T-helper 1 cell treated with Interleukin-12 subunit alpha and Interleukin-12 subunit beta and Interleukin-4 antibody, amounts not matched to agents 30 μg/mL and 1 μg/mL, for 36 hours (primary cell): ENCODE data around the gene EIF1AD.
"Not testable (repeated sequence)": the region's sequence is repeated elsewhere in the genome, so short reads cannot be mapped to it uniquely, and the experiment has no call there.

Experiments used
- H3K27ac Mint-ChIP-seq: one replicate; pipeline ENCODE4 v1.8.0; 2021; ENCODE audit warnings: mild to moderate bottlenecking, mixed read lengths
- H3K27me3 Mint-ChIP-seq: one replicate; pipeline ENCODE4 v1.8.0; 2021; ENCODE audit warnings: low read depth, mixed read lengths
- H3K36me3 Mint-ChIP-seq: one replicate; pipeline ENCODE4 v1.8.0; 2021; ENCODE audit warnings: low read depth, mixed read lengths
- H3K4me1 Mint-ChIP-seq: one replicate; pipeline ENCODE4 v1.8.0; 2021; ENCODE audit warnings: low read depth, mixed read lengths
- H3K4me3 Mint-ChIP-seq: one replicate; pipeline ENCODE4 v1.8.0; 2021; ENCODE audit warnings: mild to moderate bottlenecking, moderate library complexity, mixed read lengths
- H3K9me3 Mint-ChIP-seq: one replicate; pipeline ENCODE4 v1.8.0; 2021; ENCODE audit warnings: mixed read lengths

EIF1AD gene

GRCh38 chr11:66013762-66014100 lies 11.8 kb upstream of the EIF1AD start:
- Mint-ChIP-seq H3K9me3 (no peaks in the 10 kb centered on the region), H3K4me1 (no peaks in the 10 kb centered on the region), H3K36me3 (no peaks in the 10 kb centered on the region), H3K27ac (no peak overlapping the region), H3K27me3 (peaks cover 36% of the 10 kb centered on the region), H3K4me3 (no peak overlapping the region)

- H3K4me3 Mint-ChIP-seq: no peak overlapping the region
- no peaks in the 10 kb centered on the region for H3K4me1 Mint-ChIP-seq
- H3K27ac Mint-ChIP-seq: no peak overlapping the region
- H3K9me3 Mint-ChIP-seq: no peaks in the 10 kb centered on the region
- no peaks in the 10 kb centered on the region for H3K36me3 Mint-ChIP-seq
- peaks cover 37% of the 10 kb centered on the region for H3K27me3 Mint-ChIP-seq
These were observed 11.2 kb upstream of the EIF1AD start for GRCh38 chr11:66012946-66013761.

- no peak overlapping the region for H3K4me3 Mint-ChIP-seq
- no peaks in the 10 kb centered on the region for H3K4me1 Mint-ChIP-seq
- no peaks in the 10 kb centered on the region for H3K9me3 Mint-ChIP-seq
- H3K27ac Mint-ChIP-seq: no peak overlapping the region
- H3K27me3 Mint-ChIP-seq: peaks cover 37% of the 10 kb centered on the region
- no peaks in the 10 kb centered on the region for H3K36me3 Mint-ChIP-seq
These were observed 10.5 kb upstream of the EIF1AD start for GRCh38 chr11:66012371-66012945.

- Mint-ChIP-seq H3K4me1 (no peaks in the 10 kb centered on the region), H3K27ac (no peak within 1 kb of the TSS), H3K36me3 (no peaks in the 10 kb centered on the region), H3K27me3 (peaks cover 37% of the 10 kb centered on the region), H3K4me3 (no peak within 1 kb of the TSS), H3K9me3 (no peaks in the 10 kb centered on the region)
These were observed 9.9 kb upstream of the EIF1AD start, which contains the start of gene CST6 for GRCh38 chr11:66011785-66012303. CST6 (plus strand) TSS chr11:66012008; CDS start chr11:66012045, 37 bp downstream.

- H3K36me3 Mint-ChIP-seq: no peaks in the 10 kb centered on the region
- no peak overlapping the region for H3K4me3 Mint-ChIP-seq
- H3K4me1 Mint-ChIP-seq: no peaks in the 10 kb centered on the region
- H3K27me3 Mint-ChIP-seq: peaks cover 37% of the 10 kb centered on the region
- H3K27ac Mint-ChIP-seq: no peak overlapping the region
- H3K9me3 Mint-ChIP-seq: no peaks in the 10 kb centered on the region
These were observed 9.4 kb upstream of the EIF1AD start for GRCh38 chr11:66011239-66011784.

GRCh38 chr11:66010036-66010435 lies 8.1 kb upstream of the EIF1AD start:
- not testable (repeated sequence) for H3K36me3 Mint-ChIP-seq, H3K27ac Mint-ChIP-seq, H3K9me3 Mint-ChIP-seq, H3K4me1 Mint-ChIP-seq, H3K4me3 Mint-ChIP-seq
- peaks cover 37% of the 10 kb centered on the region for H3K27me3 Mint-ChIP-seq

GRCh38 chr11:66008468-66009101 lies 6.6 kb upstream of the EIF1AD start:
- H3K27me3 Mint-ChIP-seq: peaks cover 33% of the 10 kb centered on the region
- no peak overlapping the region for H3K4me3 Mint-ChIP-seq
- peaks cover 12% of the 10 kb centered on the region for H3K36me3 Mint-ChIP-seq
- H3K4me1 Mint-ChIP-seq: peaks cover under 1% of the 10 kb centered on the region
- H3K27ac Mint-ChIP-seq: no peak overlapping the region
- no peaks in the 10 kb centered on the region for H3K9me3 Mint-ChIP-seq

- Mint-ChIP-seq H3K27ac (no peak overlapping the region), H3K4me3 (no peak overlapping the region), H3K27me3 (peaks cover 28% of the 10 kb centered on the region), H3K4me1 (peaks cover 5% of the 10 kb centered on the region), H3K9me3 (no peaks in the 10 kb centered on the region), H3K36me3 (peaks cover 12% of the 10 kb centered on the region)
These were observed 6.1 kb upstream of the EIF1AD start for GRCh38 chr11:66008095-66008467.

- H3K36me3 Mint-ChIP-seq: peaks cover 14% of the 10 kb centered on the region
- H3K4me3 Mint-ChIP-seq: no peak overlapping the region
- no peaks in the 10 kb centered on the region for H3K9me3 Mint-ChIP-seq
- peaks cover 11% of the 10 kb centered on the region for H3K4me1 Mint-ChIP-seq
- no peak overlapping the region for H3K27ac Mint-ChIP-seq
- H3K27me3 Mint-ChIP-seq: peaks cover 22% of the 10 kb centered on the region
These were observed 5.3 kb upstream of the EIF1AD start for GRCh38 chr11:66007201-66007634.

GRCh38 chr11:66006891-66007176 lies 4.9 kb upstream of the EIF1AD start:
- H3K9me3 Mint-ChIP-seq: no peaks in the 10 kb centered on the region
- H3K36me3 Mint-ChIP-seq: peaks cover 17% of the 10 kb centered on the region

GRCh38 chr11:66006134-66006890 lies 4.4 kb upstream of the EIF1AD start:
- Mint-ChIP-seq H3K27me3 (peaks cover 18% of the 10 kb centered on the region), H3K4me1 (peaks cover 18% of the 10 kb centered on the region), H3K4me3 (no peak overlapping the region), H3K9me3 (no peaks in the 10 kb centered on the region), H3K36me3 (peaks cover 19% of the 10 kb centered on the region), H3K27ac (no peak overlapping the region)

More at GRCh38 chr11:66006891-66007176, 4.9 kb upstream of the EIF1AD start:
- Mint-ChIP-seq H3K27ac (no peak overlapping the region), H3K4me1 (peaks cover 13% of the 10 kb centered on the region), H3K4me3 (no peak overlapping the region), H3K27me3 (peaks cover 22% of the 10 kb centered on the region)

- peak overlapping the region; percentile 52 for H3K27ac Mint-ChIP-seq
- H3K4me3 Mint-ChIP-seq: peak overlapping the region; percentile 50
- H3K4me1 Mint-ChIP-seq: peaks cover 28% of the 10 kb centered on the region
- peaks cover 5% of the 10 kb centered on the region for H3K27me3 Mint-ChIP-seq
- no peaks in the 10 kb centered on the region for H3K9me3 Mint-ChIP-seq
- peaks cover 30% of the 10 kb centered on the region for H3K36me3 Mint-ChIP-seq
These were observed 2.2 kb upstream of the EIF1AD start for GRCh38 chr11:66004186-66004585.

- Mint-ChIP-seq H3K9me3 (no peaks in the 10 kb centered on the region), H3K27me3 (no peaks in the 10 kb centered on the region), H3K4me3 (peak overlapping the region; percentile 85), H3K27ac (peak overlapping the region; percentile 77), H3K36me3 (peaks cover 36% of the 10 kb centered on the region), H3K4me1 (peaks cover 28% of the 10 kb centered on the region)
These were observed 1.3 kb upstream of the EIF1AD start for GRCh38 chr11:66003291-66003690.

GRCh38 chr11:66002648-66003225 lies 780 bp upstream of the EIF1AD start:
- Mint-ChIP-seq H3K4me3 (peak overlapping the region; percentile 99), H3K27ac (peak overlapping the region; percentile 99), H3K27me3 (no peaks in the 10 kb centered on the region), H3K4me1 (peaks cover 28% of the 10 kb centered on the region), H3K9me3 (no peaks in the 10 kb centered on the region), H3K36me3 (peaks cover 40% of the 10 kb centered on the region)
